CD4-positive, alpha-beta T cell treated with Interleukin-4 for 4 hours (primary cell): ENCODE results near the gene KRT85.

Experiments
- DNase-seq: peaks from one replicate; pipeline ENCODE4 v3.0.0-alpha.2; 2020

The KRT85 gene

GRCh38 chr12:52392465-52393007 is 25.3 kb upstream of the KRT85 start:
- DNase-seq = no peak

- DNase-seq = no peak
Observed at GRCh38 chr12:52391618-52392002, 24.3 kb upstream of the KRT85 start.

- no peak for DNase-seq
Observed at GRCh38 chr12:52390739-52391617, 23.7 kb upstream of the KRT85 start.

- DNase-seq = no peak
Observed at GRCh38 chr12:52389313-52390207, 22.3 kb upstream of the KRT85 start.

- no peak for DNase-seq
Observed at GRCh38 chr12:52387859-52388258, 20.6 kb upstream of the KRT85 start.

GRCh38 chr12:52385226-52385702 is 18.0 kb upstream of the KRT85 start, which contains the start of gene KRT84:
KRT84 (minus strand) TSS chr12:52385652; CDS start chr12:52385585, 67 bp downstream.
- DNase-seq = no peak

- no peak for DNase-seq
Observed at GRCh38 chr12:52383331-52383730, 16.1 kb upstream of the KRT85 start.

- DNase-seq = no peak
Observed at GRCh38 chr12:52382854-52383253, 15.6 kb upstream of the KRT85 start.

- DNase-seq = no peak
Observed at GRCh38 chr12:52381206-52381605, 13.9 kb upstream of the KRT85 start.

GRCh38 chr12:52380271-52380694 is 13.0 kb upstream of the KRT85 start:
- DNase-seq = no peak

GRCh38 chr12:52379536-52379935 is 12.3 kb upstream of the KRT85 start:
- DNase-seq = no peak

- DNase-seq = no peak
Observed at GRCh38 chr12:52378091-52378490, 10.8 kb upstream of the KRT85 start.

GRCh38 chr12:52377266-52377665 is 10.0 kb upstream of the KRT85 start:
- no peak for DNase-seq

- DNase-seq = peak; percentile 44
Observed at GRCh38 chr12:52372216-52373154, 5.2 kb upstream of the KRT85 start.

- no peak for DNase-seq
Observed at GRCh38 chr12:52371716-52372115, 4.4 kb upstream of the KRT85 start.

GRCh38 chr12:52370926-52371608 is 3.8 kb upstream of the KRT85 start:
- DNase-seq = no peak

- DNase-seq = no peak
Observed at GRCh38 chr12:52369809-52370208, 2.5 kb upstream of the KRT85 start.

- DNase-seq = no peak
Observed at GRCh38 chr12:52369211-52369610, 1.9 kb upstream of the KRT85 start.

GRCh38 chr12:52368508-52368907 is 1.2 kb upstream of the KRT85 start:
- DNase-seq = no peak

- DNase-seq = no peak
Observed at GRCh38 chr12:52367876-52368275, 595 bp upstream of the KRT85 start.

- DNase-seq = no peak
Observed at GRCh38 chr12:52364901-52365489, 2.3 kb downstream of the KRT85 start.
